DLD1 (cell line): ENCODE measurements around the gene FBLN2.

Source experiments
- in situ Hi-C: cut with HindIII; loops from 2 replicates; pipeline ENCODE4 v1.10.0; 2017; ENCODE audit warnings: low sequenced_read_pairs

Gene FBLN2

GRCh38 chr3:13636186-13636585, 87.3 kb downstream of the FBLN2 start:
- in situ Hi-C loops, result loop anchor here (25.0 kb wide), 1 partner anchor 124 kb away; no protein-coding TSS in a partner anchor

- in situ Hi-C loops, result loop anchor here (25.0 kb wide), 1 partner anchor 125 kb away; no protein-coding TSS in a partner anchor
These were observed 87.9 kb downstream of the FBLN2 start for GRCh38 chr3:13636874-13637273.

- in situ Hi-C loops, result loop anchor here (25.0 kb wide), 1 partner anchor 125 kb away; no protein-coding TSS in a partner anchor
These were observed 88.5 kb downstream of the FBLN2 start for GRCh38 chr3:13637311-13637891.

GRCh38 chr3:13637953-13638352, 89.0 kb downstream of the FBLN2 start:
- in situ Hi-C loops, result loop anchor here (25.0 kb wide), 1 partner anchor 126 kb away; no protein-coding TSS in a partner anchor

GRCh38 chr3:13638927-13639326, 90.0 kb downstream of the FBLN2 start:
- in situ Hi-C loops, result loop anchor here (25.0 kb wide), 1 partner anchor 127 kb away; no protein-coding TSS in a partner anchor

- in situ Hi-C loops, result loop anchor here (25.0 kb wide), 1 partner anchor 130 kb away; no protein-coding TSS in a partner anchor
These were observed 93.7 kb downstream of the FBLN2 start for GRCh38 chr3:13642597-13642996.

- in situ Hi-C loops, result loop anchor here (25.0 kb wide), 1 partner anchor 132 kb away; no protein-coding TSS in a partner anchor
These were observed 95.6 kb downstream of the FBLN2 start for GRCh38 chr3:13644341-13645117.

- in situ Hi-C loops, result loop anchor here (25.0 kb wide), 1 partner anchor 134 kb away; no protein-coding TSS in a partner anchor
These were observed 97.1 kb downstream of the FBLN2 start for GRCh38 chr3:13645801-13646637.

- in situ Hi-C loops, result loop anchor here (25.0 kb wide), 1 partner anchor 135 kb away; no protein-coding TSS in a partner anchor
These were observed 98.6 kb downstream of the FBLN2 start for GRCh38 chr3:13647298-13648059.

- in situ Hi-C loops, result loop anchor here (25.0 kb wide), 1 partner anchor 136 kb away; no protein-coding TSS in a partner anchor
These were observed 99.4 kb downstream of the FBLN2 start for GRCh38 chr3:13648060-13649001.

GRCh38 chr3:13650210-13651056, 101.5 kb downstream of the FBLN2 start:
- in situ Hi-C loops, result no loop called here

- in situ Hi-C loops, result no loop called here
These were observed 102.1 kb downstream of the FBLN2 start for GRCh38 chr3:13651057-13651400.

GRCh38 chr3:13651775-13652428, 103.0 kb downstream of the FBLN2 start:
- in situ Hi-C loops, result no loop called here

- in situ Hi-C loops, result no loop called here
These were observed 103.8 kb downstream of the FBLN2 start for GRCh38 chr3:13652728-13653127.

GRCh38 chr3:13653631-13654279, 104.8 kb downstream of the FBLN2 start:
- in situ Hi-C loops, result no loop called here

- in situ Hi-C loops, result no loop called here
These were observed 105.6 kb downstream of the FBLN2 start for GRCh38 chr3:13654330-13655060.
